Measurements from ENCODE around the gene JAM2.

DNA sequence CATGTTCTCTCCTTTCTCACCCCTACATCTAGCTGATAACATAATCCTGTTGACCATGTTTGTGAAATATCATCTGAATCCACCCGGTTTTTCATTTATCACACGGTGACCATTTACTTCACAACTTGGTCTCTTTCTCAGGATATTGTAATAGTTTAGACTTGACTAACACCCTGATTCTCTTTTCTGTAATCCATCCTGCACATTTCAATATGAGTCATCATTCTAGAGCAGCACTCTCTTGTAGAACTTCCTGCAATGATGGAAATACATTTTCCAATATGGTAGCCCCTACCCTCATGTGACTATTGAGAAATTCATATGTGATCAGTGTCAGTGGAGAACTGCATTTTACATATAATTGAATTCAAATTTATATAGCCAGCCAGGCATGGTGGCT, 2.3 kb upstream of the JAM2 start:
- no peak for TF ChIP-seq POLR2A (IDR thresholded peaks at IDR 0.05)
- TF ChIP-seq, protein P1, sequence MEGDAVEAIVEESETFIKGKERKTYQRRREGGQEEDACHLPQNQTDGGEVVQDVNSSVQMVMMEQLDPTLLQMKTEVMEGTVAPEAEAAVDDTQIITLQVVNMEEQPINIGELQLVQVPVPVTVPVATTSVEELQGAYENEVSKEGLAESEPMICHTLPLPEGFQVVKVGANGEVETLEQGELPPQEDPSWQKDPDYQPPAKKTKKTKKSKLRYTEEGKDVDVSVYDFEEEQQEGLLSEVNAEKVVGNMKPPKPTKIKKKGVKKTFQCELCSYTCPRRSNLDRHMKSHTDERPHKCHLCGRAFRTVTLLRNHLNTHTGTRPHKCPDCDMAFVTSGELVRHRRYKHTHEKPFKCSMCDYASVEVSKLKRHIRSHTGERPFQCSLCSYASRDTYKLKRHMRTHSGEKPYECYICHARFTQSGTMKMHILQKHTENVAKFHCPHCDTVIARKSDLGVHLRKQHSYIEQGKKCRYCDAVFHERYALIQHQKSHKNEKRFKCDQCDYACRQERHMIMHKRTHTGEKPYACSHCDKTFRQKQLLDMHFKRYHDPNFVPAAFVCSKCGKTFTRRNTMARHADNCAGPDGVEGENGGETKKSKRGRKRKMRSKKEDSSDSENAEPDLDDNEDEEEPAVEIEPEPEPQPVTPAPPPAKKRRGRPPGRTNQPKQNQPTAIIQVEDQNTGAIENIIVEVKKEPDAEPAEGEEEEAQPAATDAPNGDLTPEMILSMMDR (IDR thresholded peaks at IDR 0.05): no peak
